ENCODE data around the gene SPTBN5.

The SPTBN5 gene

DNA sequence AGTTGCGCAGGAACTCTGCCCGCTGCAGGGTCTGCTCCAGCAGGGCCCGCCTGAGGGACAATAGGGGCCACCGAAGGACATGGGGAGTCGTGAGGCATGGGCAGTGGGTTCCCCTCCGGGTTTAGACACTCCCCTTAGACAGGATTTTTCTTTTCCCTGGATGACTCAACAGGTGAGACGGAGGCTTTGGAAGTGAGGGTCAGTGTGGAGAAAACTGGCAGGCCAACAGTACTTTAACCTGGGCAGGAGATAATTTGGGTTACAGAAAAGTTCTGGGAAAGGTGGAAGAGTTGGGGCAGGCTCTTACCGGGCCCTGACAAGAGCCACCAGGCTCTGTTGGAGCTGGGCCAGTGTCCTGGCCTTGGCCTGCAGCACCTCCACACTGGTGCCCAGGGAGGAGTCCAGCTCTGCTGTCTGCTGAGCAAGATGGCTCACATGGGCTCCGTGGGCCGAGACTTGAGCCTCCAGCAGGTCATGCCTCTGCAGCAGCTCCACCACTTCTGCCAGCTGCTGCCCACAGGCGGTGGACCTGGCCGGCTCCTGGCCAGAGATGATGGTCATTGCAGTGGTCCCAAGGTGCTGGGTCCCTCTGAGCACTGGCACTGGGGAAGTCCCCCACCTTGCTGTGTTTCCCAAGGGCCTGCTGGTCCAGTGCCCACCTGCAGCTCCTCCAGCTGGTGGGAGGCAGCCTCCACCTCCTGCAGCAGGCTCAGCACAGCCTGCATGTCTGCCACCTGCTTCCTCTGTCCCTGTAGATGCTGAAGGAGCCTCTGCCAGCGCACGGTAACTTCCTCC is 11.0 kb downstream of the SPTBN5 start:
- DNase-seq: no peak

DNA sequence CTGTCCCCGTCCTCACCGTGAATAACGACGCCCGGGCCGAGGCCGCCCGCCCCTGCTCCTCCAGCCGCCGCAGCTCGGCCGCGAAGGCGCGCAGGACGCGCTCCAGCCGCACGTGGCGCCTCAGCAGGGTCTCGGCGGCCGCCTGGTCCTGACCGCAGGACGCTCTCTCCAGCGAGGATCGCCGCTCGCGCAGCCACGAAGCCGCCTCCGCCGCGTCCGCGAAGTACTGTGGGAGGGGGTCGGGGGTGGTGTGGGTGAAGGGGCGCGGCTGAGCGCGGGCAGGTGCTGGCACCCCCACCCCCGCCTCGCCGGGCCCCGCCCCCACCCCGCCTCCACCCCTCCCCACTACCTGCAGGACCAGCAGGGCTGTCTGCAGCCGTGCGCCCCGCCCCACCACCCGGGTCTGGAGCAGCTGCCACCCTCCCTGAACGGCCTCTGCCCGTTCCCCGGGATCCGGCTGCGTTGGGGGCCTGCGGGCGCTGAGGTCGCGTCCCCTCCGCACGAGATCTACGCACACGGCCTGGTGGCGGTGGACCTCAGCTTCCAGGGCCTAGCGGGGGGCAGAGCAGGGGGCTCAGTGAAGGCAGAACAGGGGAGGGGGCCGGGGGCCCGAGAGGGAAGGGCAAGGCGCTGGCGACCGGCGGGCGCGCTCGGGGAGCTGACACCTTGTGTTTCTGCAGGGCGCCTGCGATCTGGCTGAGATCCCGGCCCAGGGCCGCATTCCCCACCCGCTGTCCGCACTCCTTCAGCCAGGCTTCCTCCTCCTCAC is 11.7 kb downstream of the SPTBN5 start:
- DNase-seq: no peak

DNA sequence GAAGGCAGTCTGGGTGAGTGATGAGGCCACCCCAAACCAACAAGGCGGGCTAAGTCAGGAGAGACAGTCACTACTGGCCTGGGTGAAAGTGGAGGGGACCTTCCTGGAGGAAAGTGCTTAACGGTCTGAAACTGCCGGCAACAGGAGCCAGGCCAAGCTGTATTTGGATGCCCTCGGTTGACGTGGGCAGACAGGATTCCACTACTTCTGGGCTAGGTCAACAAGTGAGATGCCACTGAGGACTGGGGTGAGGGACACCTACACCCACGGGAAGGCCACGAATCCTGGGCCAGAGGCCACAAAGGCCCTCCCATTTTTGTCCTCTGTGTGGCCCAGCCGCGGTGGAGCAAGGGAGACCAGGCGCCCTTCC is 12.3 kb downstream of the SPTBN5 start:
- no peak for DNase-seq

DNA sequence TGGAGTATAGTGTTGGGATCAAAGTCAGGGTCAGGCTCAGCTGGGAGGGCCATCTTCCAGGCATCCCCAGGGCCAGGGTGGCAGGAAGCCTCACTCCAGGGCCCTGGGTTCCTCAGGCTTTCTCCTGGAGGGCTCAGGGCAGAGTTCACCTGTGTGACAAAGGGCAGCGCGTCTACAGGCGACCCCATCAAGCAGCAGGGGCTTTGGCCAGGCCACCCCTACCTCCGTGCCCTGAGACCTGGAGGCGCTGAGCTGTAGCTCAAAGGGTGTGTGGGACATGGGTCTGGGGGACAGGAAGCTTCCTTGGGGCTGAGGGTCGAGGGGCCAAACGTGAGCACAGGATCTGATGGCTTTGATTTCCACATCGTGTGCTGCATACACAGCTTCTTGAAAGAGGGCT is 12.8 kb downstream of the SPTBN5 start:
- DNase-seq: no peak

DNA sequence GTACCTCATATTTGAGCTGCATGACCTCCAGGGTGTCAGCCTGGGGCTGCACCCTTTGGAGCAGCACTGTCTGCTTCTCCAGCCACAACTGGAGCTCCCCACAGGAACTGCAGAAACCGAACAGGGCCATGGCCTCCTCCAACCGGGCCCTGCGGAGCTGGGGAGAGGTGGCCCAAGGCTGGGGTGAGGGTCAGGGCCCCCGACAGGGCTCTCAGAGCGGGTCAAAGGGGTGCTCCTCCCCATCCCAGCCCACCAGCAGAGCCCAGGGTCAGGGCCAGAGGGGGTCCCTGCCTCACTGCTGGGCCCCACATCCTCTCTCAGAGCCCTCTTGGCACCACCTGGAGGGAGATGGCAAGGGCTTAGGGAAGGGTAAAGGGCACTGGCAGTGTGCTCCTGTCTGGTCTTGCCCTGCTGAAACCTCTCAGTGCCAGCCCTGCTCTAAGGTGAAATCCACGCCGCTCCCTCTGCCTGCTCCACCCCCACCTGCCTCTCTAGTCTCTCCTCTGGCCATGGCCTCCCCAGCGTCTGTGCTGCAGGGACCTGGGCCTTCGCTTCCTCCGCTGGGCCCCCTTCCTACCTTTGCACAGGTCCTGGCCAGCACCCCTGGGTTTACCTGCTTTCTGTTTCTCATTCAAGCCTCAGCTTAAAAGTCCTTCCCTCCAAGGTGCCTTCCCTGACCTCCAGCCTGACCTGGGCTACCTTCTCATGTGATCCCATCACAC is 13.5 kb downstream of the SPTBN5 start:
- no peak for DNase-seq

DNA sequence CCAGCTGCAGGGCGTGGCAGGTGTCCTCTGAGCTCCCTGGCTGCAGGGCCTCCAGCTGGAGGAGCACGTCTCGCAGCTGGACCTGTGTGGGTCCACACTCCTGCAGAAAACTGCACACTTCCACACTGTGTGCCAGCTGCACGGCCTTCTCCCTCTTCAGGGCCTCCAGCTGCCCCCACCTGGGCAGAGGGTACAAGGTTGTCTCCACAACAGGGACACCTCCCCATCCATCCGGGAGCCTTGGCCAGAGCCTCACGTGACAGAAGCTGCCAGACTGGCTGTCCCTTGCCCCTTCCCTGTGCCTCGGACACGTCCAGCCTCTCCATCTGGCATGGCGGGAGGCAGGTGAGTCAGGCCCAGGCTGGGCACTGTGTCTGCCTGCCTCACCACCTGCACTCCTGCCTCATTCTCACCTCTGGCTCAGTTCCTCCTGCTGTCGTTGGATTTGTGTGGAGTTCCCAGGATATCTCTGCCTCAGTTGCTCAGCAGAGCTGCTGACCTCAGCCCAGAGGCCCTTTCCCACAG is 14.5 kb downstream of the SPTBN5 start:
- DNase-seq: no peak

DNA sequence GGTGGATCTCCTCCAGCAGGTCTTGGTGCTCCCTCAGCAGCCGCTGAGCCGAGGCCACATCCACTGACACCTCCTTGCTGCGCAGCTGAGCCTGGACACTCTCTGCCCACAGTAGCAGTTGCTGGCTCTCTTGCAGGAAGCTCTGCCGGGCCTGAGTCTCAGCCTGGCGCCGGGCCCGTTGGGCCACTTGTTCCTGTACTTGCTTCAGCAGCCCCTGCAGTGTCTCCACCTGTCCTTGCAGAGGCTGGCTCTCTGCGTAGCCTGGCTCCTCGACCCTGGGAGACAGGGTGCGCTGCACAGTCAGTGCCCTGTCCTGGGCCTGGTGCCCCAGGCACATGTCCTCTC is 15.5 kb downstream of the SPTBN5 start:
- no peak for DNase-seq

DNA sequence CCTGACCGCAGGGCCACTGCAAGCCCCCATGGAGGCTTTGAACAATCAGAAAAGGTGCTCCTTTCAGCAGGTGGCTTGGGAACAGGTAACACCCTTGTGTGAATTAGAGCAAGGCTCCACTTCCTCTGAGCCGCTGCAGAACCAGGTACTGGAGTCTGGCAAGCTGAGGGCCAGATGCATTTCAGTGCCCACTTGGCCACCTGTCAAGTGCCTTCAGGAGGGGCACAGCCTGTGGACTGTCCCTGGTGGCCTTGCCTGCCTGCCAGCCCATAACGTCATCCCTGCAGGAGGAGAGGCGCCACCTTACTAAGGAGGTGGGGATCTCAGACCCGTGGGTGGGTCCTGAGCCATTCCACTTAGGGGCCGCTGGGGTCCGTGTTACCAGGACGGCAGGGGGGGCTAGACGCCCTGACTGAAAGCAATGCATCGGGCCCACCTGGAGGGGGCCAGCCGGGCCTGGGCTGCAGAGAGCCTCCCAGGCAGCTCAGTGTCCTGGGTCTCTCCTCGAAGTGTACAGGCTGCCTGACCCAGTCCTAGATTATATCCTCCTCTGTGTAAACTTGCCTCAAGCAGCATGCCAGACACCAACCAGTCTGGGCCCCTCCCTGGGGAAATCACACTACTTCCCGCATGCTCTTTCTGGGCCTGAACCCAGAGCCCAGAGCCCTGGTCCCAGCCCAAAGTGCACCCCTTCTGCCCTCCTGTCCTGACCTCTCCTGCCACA is 16.1 kb downstream of the SPTBN5 start:
- no peak for DNase-seq

DNA sequence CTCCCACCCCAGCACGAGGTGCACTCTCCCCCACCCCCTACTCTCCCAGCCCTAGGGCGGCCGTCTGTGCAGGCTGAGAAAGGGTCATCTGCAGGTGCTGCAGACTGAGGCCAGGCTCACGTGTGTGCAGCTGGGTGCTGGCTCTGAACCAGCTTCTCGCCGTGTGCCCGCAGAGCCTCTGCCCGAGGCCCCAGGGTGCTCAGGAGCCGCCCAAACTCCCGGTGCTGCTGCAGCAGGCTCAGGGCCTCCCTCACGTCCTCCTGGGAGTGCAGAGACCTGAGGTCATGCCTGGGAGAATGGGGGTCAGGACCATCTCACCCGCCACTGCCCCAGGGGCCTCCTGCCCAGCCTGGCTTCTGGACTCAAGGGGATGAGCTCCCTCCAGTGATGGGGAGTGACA is 17.2 kb downstream of the SPTBN5 start:
- DNase-seq: no peak

DNA sequence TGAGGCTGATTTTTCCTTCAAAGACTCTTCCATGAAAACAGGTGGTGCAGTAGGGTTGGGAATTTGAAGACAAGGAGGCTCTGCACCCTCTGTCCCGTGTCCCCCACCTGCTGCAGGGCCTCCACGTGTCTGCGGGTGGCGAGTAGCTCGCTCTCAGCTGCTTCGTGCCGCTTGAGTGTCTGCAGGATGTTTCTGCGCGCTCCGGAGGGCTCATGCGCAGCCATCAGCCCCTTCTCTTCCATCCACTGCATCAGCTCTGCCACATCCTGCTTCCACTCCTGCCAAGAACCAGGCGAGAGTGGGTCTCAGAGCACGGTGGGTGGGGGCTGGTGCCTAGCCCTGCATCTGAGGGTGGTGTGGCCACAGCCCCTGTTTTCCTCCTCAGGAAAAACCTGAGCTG is 17.8 kb downstream of the SPTBN5 start:
- DNase-seq: no peak

DNA sequence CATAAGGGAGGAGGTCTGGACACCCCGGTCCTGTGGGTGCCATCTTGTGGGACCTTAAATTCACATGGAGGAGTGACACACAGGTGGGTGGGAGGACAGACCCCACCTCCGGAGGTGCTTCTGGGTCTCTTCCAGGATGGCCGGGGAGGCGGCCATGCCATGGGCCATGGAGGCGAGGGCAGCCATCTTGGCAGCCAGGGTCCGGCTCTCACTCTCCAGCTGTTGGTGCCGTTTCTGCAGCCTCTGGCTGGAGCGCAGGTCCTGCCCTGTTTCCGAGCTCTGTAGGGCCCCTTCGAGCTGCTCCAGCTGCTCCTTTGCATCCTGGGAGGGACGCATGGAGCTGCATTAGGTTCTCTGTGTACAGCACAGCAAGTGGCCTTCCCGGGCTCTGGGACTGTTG is 19.1 kb downstream of the SPTBN5 start:
- no peak for DNase-seq

DNA sequence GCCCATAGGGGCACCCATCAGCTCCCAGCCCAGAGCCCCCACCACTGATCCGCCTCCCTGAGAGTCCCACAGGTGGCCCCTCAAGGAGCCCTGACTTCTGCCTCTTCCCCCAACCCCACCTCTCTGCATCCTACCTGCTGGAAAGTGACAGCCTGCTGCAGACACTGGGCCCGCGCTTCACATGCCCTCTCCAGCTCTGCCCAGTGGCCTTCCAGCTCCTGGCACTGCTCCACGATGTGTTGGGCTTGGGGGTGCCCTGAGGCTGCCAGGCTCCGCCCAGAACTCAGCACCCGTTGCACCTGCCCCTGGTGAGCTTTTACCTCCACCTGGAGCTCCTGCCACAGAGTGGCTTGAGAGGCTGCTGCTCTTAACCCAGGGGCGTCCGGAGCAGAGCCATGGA is 20.1 kb downstream of the SPTBN5 start:
- no peak for DNase-seq

DNA sequence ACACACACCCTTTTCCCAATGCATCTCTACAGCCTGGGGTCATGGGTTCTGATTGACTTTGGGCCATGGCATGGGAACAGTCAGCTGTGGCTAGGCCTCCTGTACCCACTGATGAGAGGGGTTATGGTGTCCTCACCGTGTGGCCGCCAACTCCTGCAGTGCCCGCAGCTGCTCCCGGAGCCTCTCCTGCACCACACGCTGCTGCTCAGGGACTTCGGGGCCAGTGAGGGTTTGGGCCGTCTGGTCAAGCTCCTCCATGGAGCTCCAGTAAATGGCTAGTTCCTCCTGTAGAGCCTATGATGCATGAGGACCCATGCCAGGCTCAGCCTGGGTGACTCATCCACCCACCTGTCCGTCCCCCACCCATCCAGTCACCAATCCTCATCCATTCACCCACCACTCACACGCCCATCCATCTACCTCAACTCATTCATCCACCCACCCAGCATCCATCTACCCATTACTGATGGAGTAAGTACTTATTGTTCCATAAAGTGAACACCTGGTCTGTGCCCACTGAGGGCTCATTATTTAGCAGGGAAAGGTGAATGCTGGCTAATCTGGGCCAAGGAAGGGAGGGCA is 21.6 kb downstream of the SPTBN5 start:
- DNase-seq: no peak

DNA sequence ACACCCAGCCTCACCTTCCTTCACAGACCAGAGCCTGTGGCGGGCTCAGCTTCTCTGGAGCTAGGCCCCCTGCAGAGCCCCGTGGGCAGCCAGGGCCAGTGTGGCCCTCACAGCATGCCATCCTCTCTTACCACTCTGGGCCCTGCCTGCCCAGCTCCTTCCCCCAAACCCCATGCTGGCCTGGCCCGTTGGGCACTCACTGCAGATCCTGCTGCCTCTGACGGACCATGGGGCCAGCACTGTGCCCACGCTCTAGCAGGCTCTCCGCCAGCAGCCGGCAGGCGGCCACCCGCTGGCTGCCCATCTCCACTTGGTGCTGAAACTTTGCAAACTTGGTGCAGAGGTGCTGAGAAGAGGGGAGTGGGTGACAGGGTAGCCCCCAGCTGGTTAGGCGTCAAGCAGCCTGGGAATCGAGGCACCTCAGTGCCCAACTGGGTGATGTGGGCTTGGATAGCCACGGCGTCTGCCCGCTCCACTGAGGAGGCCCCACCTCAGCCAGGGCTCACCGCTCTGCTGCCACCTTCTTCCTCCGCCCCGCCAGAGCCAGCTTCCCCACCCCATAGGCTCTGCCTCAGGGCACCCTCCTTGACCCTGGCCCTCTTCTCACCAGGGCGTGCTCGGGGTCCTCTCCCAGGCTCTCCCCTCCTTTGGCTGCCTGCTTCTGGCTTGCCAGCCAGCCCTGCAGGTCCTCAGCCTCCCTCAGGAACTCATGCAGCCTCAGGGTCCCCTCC is 22.5 kb downstream of the SPTBN5 start:
- no peak for DNase-seq

DNA sequence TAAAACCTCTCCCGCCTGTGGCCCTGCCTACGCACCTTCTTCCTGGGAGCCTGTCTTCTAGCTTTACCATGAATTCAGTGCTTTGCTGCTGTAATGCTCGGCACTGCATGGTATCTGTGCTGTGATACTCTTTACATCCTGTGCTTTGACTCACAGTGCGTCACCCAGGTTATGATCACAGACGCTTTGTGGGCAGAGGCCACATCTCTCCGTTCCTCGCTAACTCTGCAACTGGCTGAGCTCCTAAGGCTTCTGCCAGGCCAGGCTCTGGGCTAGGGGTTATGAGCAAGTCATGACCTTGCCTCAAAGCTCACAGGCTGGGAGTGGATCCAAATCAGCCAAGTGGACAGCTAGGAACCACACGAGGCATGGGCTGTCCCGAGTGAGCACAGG is 23.2 kb downstream of the SPTBN5 start:
- no peak for DNase-seq

DNA sequence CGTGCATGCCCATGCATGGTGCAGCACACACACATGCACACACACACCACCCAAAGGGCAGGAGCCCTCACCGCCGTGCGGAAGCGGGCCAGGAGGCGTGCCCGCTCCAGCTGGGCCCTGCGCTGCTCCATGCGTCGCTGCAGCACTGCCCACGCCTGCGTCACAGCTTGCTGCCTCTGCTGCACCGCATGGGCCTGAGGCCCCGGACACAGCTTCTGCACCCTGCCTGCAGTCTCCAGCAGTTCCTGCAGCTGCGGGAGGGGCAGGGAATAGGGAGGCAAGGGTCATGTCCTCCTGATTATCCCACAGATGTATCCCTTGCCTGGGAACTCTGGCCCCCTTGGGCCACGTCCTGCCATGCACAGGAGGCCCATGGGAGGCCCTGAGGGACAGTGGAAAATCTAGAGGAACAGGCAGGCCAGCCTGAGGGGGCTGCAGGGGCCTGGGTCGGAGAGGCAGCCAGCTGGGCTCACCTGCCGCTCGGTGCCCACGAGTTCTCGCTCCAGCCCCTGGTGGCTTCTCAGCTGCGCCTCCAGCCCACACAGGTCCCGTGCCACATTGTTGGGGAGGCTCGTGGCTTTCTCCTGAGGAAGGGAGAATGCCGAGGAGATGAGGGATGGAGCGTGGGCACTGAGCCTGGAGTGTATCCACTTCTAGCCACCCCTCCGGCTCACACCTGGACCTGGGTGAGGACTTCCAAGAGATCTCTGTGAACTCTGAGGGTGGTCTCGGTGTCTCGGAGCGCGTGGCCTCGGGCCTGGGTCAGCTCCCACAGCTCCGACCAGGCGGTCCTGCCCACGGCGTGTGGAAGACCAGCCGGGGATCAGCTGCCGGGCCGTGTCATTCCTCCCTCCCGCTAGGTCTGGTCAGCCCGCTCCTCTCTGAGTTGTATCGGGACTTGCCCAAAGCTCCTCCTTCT is 23.8 kb downstream of the SPTBN5 start:
- no peak for DNase-seq

DNA sequence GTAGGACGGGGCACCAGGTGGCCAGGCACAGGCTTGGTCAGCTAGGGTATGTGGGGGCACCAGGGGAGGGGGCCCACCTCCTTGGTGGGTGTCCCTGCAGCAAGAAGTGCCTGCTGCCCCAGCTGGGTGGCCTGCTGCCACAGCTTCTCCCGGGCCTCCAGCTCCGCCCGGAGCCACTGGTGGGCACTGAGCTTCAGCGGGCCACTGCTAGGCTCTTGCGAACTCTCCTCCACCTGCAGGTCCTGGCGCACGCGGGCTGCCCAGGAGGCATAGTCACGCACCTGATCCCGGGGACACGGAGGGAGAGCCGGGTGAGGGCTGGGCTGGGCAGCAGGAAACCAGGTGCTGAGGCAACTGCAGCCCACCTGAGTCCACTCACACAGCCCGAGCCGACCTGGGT is 25.5 kb downstream of the SPTBN5 start:
- no peak for DNase-seq

DNA sequence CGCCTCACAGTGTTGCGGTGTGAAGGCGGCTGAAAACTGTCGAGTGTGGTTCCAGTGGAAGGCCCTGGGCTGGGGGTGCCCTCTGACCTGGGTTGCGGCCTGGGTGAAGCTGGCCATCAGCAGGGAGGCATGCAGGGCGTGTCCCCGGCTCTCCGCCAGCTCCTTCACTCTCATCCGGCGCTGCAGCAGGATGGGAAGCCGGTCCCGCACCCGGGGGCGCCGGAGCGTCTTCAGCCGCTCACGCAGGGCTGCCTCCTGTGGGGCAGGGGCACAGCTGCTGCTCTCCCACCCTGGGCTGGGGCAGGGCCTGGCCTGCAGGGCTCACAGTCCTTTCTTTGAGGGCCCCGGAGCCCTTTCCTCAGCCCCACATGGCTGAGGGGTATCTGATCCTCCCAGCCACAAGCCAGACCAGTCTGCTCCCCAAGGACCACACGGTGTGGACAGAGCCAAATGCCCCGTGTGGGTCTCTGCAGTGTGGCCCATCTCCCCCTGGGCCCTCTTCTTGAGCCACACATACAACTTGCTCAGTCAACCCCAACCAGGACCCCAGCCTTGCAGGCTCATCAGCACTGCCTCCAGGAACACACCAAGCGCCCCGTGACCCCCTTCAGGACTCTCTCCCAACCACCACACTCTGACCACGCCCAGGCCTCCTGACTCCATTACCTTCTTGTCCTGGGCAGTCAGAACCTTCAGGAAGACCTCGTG is 26.8 kb downstream of the SPTBN5 start:
- no peak for DNase-seq

DNA sequence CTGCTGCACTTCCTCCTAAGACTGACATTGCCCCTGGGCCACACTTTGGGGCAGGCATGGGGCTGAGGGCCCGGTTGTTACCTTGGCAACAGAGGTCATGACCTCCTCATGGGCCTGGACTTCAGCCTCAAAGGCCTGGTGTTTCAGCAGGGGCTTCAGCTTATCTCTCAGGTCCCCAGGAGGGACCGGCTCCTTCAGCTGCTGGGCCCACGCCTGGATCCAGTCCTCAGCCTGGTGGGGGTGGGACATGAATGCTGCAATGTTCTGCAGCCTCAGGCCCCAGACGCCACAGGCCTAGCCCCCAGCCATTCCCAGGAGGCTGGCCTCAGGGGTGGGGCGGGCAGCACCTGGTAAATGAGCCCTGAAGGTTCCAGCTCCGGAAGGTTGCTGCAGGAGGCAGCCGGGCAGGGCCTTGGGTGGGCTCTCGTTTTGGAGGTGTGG is 27.6 kb downstream of the SPTBN5 start:
- DNase-seq: no peak

DNA sequence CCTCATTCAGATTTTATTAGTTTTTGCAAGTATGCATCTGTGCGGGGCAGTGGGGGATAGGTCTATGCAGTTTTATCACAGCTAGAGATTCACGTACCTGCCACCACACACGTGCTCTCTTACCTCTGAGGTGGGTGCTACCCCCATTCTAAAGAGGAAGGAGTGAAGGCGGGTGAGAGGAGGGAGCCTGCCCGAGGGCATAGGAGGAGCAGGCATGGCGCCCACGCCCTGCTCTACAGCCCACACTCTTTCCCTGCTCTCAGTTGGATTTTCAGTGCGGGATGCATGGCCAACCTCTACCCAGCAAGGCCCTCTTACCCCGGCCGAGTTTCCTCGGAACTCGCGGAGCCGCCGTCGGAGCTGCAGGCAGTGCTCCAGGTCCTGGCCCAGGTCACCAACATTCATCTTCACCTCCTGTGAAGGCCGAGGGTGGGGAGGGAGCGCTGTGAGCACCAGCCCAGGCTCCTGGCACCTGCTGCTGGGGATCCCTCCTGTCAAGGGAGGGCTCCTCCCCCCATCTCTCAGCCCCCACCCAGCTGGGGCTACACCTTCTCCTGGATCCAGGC is 28.3 kb downstream of the SPTBN5 start:
- no peak for DNase-seq
